Measurements from ENCODE around the gene POMT1.

The POMT1 gene

DNA sequence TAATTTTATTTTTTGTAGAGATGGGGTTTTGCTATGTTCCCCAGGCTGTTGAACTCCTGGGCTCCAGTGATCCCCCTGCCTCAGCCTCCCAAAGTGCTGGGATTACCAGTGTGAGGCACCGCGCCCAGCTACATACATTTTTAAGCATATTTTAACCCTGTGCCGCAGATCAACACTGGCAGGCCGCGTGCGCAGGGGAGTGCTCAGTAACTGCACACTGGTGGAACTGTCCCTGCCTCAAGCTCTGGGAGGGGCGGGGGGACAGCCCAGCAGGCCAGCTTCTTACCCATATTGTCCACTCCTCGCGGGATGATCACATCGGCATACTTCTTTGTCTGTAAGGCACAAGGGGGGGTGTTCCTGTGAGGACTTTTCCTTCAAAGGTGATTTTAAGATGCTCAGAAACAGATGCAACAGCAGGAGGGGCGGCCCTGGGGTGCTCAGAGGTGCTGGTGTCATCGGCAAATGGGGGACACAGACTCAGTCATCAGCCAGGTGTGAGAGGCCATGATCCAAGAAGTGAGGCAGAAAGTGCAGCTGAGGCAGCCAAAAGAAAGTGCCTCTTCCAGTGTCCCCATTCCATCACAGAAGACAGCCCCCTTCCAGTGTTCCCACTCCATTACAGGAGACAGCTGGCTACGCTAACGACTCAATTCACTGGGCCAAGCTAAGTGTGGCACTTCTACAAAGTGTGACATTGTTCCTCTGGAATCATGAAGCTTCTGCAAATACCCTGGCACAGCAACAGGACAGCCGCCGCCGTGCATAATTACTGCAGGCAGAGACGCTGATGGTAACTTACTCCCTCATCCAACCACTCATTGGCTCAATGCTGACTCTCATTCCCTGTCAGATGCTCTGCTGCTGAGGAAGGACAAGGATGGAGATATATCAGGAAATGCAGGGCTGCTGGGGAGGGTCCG, 23.2 kb downstream of the POMT1 start:
- no peak for DNase-seq (ENCODE audit: low spot score)
- ChIA-PET POLR2A (ENCODE audit: low non-redundant PET) (no interaction called here), CTCF (interaction anchor here (0.7 to 1.0 kb wide), 3 partner anchors 9 to 189 kb away, joined by 3 to 5 read pairs (median 5); no protein-coding TSS in a partner anchor)
- H3K27ac ChIP-seq, result no peak overlapping the region
- TF ChIP-seq, protein P1, sequence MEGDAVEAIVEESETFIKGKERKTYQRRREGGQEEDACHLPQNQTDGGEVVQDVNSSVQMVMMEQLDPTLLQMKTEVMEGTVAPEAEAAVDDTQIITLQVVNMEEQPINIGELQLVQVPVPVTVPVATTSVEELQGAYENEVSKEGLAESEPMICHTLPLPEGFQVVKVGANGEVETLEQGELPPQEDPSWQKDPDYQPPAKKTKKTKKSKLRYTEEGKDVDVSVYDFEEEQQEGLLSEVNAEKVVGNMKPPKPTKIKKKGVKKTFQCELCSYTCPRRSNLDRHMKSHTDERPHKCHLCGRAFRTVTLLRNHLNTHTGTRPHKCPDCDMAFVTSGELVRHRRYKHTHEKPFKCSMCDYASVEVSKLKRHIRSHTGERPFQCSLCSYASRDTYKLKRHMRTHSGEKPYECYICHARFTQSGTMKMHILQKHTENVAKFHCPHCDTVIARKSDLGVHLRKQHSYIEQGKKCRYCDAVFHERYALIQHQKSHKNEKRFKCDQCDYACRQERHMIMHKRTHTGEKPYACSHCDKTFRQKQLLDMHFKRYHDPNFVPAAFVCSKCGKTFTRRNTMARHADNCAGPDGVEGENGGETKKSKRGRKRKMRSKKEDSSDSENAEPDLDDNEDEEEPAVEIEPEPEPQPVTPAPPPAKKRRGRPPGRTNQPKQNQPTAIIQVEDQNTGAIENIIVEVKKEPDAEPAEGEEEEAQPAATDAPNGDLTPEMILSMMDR (conservative IDR thresholded peaks at IDR 0.05; ENCODE audit: low read depth), result no peak

DNA sequence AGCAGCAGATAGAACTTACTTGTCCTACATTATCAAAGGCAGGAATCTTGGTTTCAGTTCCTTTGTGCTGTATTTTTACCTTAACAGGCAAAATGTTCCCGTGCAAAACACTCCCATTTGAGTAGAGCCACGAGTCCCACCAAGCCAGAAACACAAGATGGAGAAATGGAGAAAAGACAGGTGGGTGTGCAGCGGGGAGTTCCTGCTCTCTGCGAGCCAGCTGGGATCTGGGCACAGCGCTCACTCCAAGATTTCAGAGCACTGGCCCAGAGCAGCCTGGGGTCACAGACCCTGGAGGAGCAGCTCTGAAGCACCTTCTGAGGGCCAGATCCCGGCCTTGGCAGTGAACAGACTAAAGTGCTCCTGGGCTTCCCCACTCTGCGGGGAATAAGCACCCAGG, 25.5 kb downstream of the POMT1 start:
- H3K27ac ChIP-seq, result peak overlapping the region; percentile 70
- ChIA-PET POLR2A (ENCODE audit: low non-redundant PET) (no interaction called here), CTCF (interaction anchor here (0.8 kb wide), 1 partner anchor 63 kb away, joined by 4 read pairs; no protein-coding TSS in a partner anchor)
- DNase-seq (ENCODE audit: low spot score), result no peak
- TF ChIP-seq, protein P1 (conservative IDR thresholded peaks at IDR 0.05; ENCODE audit: low read depth), result no peak

DNA sequence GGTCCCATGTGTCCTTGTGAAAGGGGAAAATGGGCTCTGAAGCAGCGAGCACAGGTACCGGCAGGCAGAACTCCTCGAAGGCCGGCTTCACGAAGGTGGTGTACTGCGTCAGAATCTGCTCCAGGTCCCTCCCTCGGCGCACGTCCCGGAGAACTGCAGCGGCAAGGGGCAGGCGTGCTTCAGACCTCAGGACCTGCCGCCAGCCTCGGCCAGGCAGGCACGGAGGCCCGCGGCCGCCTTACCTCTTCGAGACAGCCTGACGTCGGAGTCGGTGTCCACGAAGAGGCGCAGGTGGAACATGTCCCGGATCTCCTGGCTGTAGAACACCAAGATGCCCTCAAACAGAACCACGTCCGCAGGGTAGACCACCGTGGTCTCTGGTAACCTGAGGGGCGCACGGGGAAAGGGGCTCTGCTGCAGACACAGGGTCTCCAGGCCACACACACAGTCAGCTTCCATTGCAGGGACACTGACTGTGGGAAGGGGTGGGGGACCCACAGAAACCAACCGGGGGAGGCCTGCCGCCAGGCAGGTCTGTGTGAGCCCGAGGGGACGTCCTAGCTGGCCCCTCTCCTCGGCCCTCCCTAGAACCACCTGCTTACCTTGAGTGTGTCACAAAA, 26.3 kb downstream of the POMT1 start:
- ChIA-PET POLR2A (ENCODE audit: low non-redundant PET) (no interaction called here), CTCF (no interaction called here)
- DNase-seq (ENCODE audit: low spot score), result no peak
- H3K27ac ChIP-seq, result peak overlapping the region; percentile 70
- TF ChIP-seq, protein P1 (conservative IDR thresholded peaks at IDR 0.05; ENCODE audit: low read depth), result no peak

- TF ChIP-seq, protein P1 (conservative IDR thresholded peaks at IDR 0.05; ENCODE audit: low read depth), result no peak
- H3K27ac ChIP-seq, result peak overlapping the region; percentile 70
- CTCF ChIA-PET, result no interaction called here
- DNase-seq (ENCODE audit: low spot score), result no peak
- POLR2A ChIA-PET (ENCODE audit: low non-redundant PET), result no interaction called here
These were observed 27.2 kb downstream of the POMT1 start for GRCh38 chr9:131529597-131530545.

DNA sequence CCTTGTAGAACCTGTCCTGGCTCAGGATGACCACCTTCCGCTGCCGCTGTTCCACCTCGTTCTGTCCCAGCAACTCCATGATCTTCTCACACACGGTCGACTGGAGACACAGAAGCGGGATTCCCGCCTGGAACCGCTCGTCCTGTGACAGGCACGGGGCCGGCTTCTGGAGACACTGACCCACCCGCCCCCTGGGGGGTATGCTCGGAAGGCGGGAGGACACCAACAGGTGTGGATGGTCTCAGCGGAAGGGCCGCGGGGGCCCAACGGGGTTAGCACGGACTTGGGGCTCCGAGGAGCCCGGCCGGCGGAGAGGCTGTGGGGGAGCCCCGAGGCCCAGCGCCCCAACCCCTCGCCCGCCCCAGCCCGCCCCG, 27.8 kb downstream of the POMT1 start:
- DNase-seq (ENCODE audit: low spot score), result peak; percentile 94
- TF ChIP-seq, protein P1 (conservative IDR thresholded peaks at IDR 0.05; ENCODE audit: low read depth), result no peak; the same call in 1 of the 2 replicates
- ChIA-PET POLR2A (ENCODE audit: low non-redundant PET) (no interaction called here), CTCF (no interaction called here)
- peak overlapping the region; percentile 70 for H3K27ac ChIP-seq
